GM18507 (cell line): ENCODE results near the gene REV1.
A peak's percentile ranks its signal among the peaks of the same experiment; 100 is the strongest.
"Not testable (repeated sequence)": the region's sequence is repeated elsewhere in the genome, so short reads cannot be mapped to it uniquely, and the experiment has no call there.

Experiments used
- DNase-seq: peaks from one replicate; pipeline ENCODE4 v3.0.0; 2011; ENCODE audit warnings: low read depth; ENCODE audit not compliant: insufficient read length; ENCODE audit errors: extremely low spot score
- FAIRE-seq: peaks from 2 replicates; lab custom pipeline; 2011; peaks lifted over from hg19 to GRCh38; lab: Jason Lieb, UNC

Gene REV1

GRCh38 chr2:99489761-99490622, at the start of gene REV1:
Gene REV1 (minus strand): TSS chr2:99490017. CDS start chr2:99464975, 25,042 bp downstream.
- FAIRE-seq (peak; percentile 82), DNase-seq (peak; percentile 90)

- FAIRE-seq = no peak
- no peak for DNase-seq
Measured at GRCh38 chr2:99537910-99538485, 48.2 kb upstream of the REV1 start.

GRCh38 chr2:99524056-99524455, 34.2 kb upstream of the REV1 start:
- FAIRE-seq (no peak), DNase-seq (no peak)

- FAIRE-seq = no peak
- no peak for DNase-seq
Measured at GRCh38 chr2:99522157-99522556, 32.3 kb upstream of the REV1 start.

GRCh38 chr2:99520813-99521212, 31.0 kb upstream of the REV1 start:
- DNase-seq (no peak), FAIRE-seq (no peak)

- FAIRE-seq = no peak
Measured at GRCh38 chr2:99520195-99520594, 30.4 kb upstream of the REV1 start.

GRCh38 chr2:99514357-99514756, 24.5 kb upstream of the REV1 start:
- DNase-seq = no peak
- no peak for FAIRE-seq

More at GRCh38 chr2:99520195-99520594, 30.4 kb upstream of the REV1 start:
- no peak for DNase-seq

- DNase-seq (no peak), FAIRE-seq (no peak)
Measured at GRCh38 chr2:99512181-99512591, 22.4 kb upstream of the REV1 start.

- FAIRE-seq (no peak), DNase-seq (no peak)
Measured at GRCh38 chr2:99509387-99509786, 19.6 kb upstream of the REV1 start.

- no peak for FAIRE-seq
- DNase-seq = no peak
Measured at GRCh38 chr2:99507937-99508818, 18.4 kb upstream of the REV1 start.

- no peak for DNase-seq
- FAIRE-seq = no peak
Measured at GRCh38 chr2:99504844-99505584, 15.2 kb upstream of the REV1 start.

GRCh38 chr2:99503662-99504416, 14.0 kb upstream of the REV1 start:
- not testable (repeated sequence) for DNase-seq, FAIRE-seq

GRCh38 chr2:99496021-99496420, 6.2 kb upstream of the REV1 start:
- FAIRE-seq = no peak
- DNase-seq = no peak

GRCh38 chr2:99495115-99495860, 5.5 kb upstream of the REV1 start:
- no peak for FAIRE-seq
- no peak for DNase-seq

- DNase-seq (no peak), FAIRE-seq (no peak)
Measured at GRCh38 chr2:99492721-99493120, 2.9 kb upstream of the REV1 start.

- FAIRE-seq (no peak), DNase-seq (no peak)
Measured at GRCh38 chr2:99490623-99491461, 1.0 kb upstream of the REV1 start.

GRCh38 chr2:99489063-99489760, 605 bp downstream of the REV1 start:
- FAIRE-seq (no peak), DNase-seq (peak; percentile 39)
